Body of pancreas (tissue), 4 donors: ENCODE data around the gene DEDD2.

ENCODE experiments used
- POLR2A ChIP-seq, 3 donors: fragments of 450-650 bp; IDR thresholded peaks; one replicate each; pipeline ENCODE4 v1.6.1; 2016; ENCODE audit warnings: antibody characterized with exemption in 3 of 3, mild to moderate bottlenecking in 2 of 3
- TF ChIP-seq, protein P1 (sequence below), 7 experiments: fragments of 450-650 bp in 4 of 7; fragments of 200-600 bp in 3 of 7; sonication (generic) in 3 of 7; IDR thresholded peaks; one replicate each; pipeline ENCODE4 v1.5.1; 2016 to 2019; ENCODE audit warnings: antibody characterized with exemption in 7 of 7

GRCh38 chr19:42225718-42226292, 8.3 kb upstream of the DEDD2 start:
- no peak for TF ChIP-seq POLR2A (IDR thresholded peaks at IDR 0.05)
- TF ChIP-seq, protein P1, sequence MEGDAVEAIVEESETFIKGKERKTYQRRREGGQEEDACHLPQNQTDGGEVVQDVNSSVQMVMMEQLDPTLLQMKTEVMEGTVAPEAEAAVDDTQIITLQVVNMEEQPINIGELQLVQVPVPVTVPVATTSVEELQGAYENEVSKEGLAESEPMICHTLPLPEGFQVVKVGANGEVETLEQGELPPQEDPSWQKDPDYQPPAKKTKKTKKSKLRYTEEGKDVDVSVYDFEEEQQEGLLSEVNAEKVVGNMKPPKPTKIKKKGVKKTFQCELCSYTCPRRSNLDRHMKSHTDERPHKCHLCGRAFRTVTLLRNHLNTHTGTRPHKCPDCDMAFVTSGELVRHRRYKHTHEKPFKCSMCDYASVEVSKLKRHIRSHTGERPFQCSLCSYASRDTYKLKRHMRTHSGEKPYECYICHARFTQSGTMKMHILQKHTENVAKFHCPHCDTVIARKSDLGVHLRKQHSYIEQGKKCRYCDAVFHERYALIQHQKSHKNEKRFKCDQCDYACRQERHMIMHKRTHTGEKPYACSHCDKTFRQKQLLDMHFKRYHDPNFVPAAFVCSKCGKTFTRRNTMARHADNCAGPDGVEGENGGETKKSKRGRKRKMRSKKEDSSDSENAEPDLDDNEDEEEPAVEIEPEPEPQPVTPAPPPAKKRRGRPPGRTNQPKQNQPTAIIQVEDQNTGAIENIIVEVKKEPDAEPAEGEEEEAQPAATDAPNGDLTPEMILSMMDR (IDR thresholded peaks at IDR 0.05), result no peak
